KMS-11 (cell line): Measurements from ENCODE around the gene RCBTB1.

Experiments used
- H2AFZ ChIP-seq: fragments of 200-600 bp; sonication (generic); 2 replicates; pipeline ENCODE4 v1.6.1; 2016; ENCODE audit warnings: antibody characterized with exemption, mixed run types, low read depth
- H3K27ac ChIP-seq: fragments of 200-600 bp; sonication (generic); 2 replicates; pipeline ENCODE4 v1.6.1; 2016; ENCODE audit warnings: mild to moderate bottlenecking, mixed run types
- H3K27me3 ChIP-seq: fragments of 200-600 bp; sonication (generic); 2 replicates; pipeline ENCODE4 v1.6.1; 2017; ENCODE audit warnings: mild to moderate bottlenecking, low read depth, mixed run types, moderate library complexity; ENCODE audit not compliant: insufficient read depth
- H3K36me3 ChIP-seq: fragments of 200-600 bp; sonication (generic); 2 replicates; pipeline ENCODE4 v1.6.1; 2017; ENCODE audit warnings: mild to moderate bottlenecking, mixed run types; ENCODE audit not compliant: insufficient read depth
- H3K4me1 ChIP-seq: fragments of 200-600 bp; sonication (generic); 2 replicates; pipeline ENCODE4 v1.6.1; 2016; ENCODE audit warnings: mild to moderate bottlenecking, low read depth, mixed run types; ENCODE audit not compliant: poor library complexity, severe bottlenecking
- H3K4me2 ChIP-seq: fragments of 200-600 bp; sonication (generic); 2 replicates; pipeline ENCODE4 v1.7.0; 2016; ENCODE audit warnings: mild to moderate bottlenecking, mixed run types
- H3K4me3 ChIP-seq: fragments of 200-600 bp; sonication (generic); IDR thresholded peaks from 2 replicates; pipeline ENCODE4 v1.6.1; 2017; ENCODE audit warnings: low read depth, low read length, mixed read lengths; ENCODE audit not compliant: insufficient read depth
- H3K79me2 ChIP-seq: fragments of 200-600 bp; sonication (generic); 2 replicates; pipeline ENCODE4 v1.6.1; 2016; ENCODE audit warnings: low read depth, mixed run types; ENCODE audit not compliant: insufficient read depth
- H3K9ac ChIP-seq: fragments of 200-600 bp; sonication (generic); 2 replicates; pipeline ENCODE4 v1.6.1; 2016; ENCODE audit warnings: mild to moderate bottlenecking, mixed run types
- H4K20me1 ChIP-seq: fragments of 200-600 bp; sonication (generic); 2 replicates; pipeline ENCODE4 v1.6.1; 2016; ENCODE audit warnings: mild to moderate bottlenecking, mixed run types; ENCODE audit not compliant: insufficient read depth
- CTCF ChIP-seq: fragments of 200-600 bp; sonication (generic); conservative IDR thresholded peaks from 2 replicates; pipeline ENCODE4 v1.6.1; 2017; ENCODE audit warnings: low read depth, mild to moderate bottlenecking, antibody characterized with exemption, low read length, moderate library complexity, mixed read lengths

RCBTB1 gene

DNA sequence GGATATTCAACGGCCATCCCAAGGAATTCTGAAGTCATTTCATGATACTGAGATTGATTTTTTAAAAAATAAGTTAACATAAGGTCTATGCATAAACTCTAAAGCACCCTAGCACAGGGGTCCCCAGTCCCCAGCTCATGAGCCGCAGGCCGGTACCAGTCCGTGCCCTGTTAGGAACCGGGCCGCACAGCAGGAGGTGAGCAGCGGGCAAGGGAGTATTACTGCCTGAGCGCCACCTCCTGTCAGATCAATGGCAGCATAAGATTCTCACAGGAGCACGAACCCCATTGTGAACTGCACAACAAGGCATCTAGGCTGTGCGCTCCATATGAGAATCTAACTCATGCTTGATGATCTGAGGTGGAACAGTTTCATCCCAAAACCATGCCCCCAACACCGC, 31.0 kb downstream of the RCBTB1 start:
- Histone ChIP-seq H3K4me3 (no peak overlapping the region), H3K9ac (no peak overlapping the region), H3K27me3 (no peaks in the 10 kb centered on the region), H2AFZ (no peak overlapping the region), H3K79me2 (no peaks in the 10 kb centered on the region), H3K4me2 (no peak overlapping the region), H4K20me1 (no peaks in the 10 kb centered on the region), H3K4me1 (no peaks in the 10 kb centered on the region), H3K36me3 (no peaks in the 10 kb centered on the region), H3K27ac (no peak overlapping the region)
- TF ChIP-seq CTCF, result no peak

DNA sequence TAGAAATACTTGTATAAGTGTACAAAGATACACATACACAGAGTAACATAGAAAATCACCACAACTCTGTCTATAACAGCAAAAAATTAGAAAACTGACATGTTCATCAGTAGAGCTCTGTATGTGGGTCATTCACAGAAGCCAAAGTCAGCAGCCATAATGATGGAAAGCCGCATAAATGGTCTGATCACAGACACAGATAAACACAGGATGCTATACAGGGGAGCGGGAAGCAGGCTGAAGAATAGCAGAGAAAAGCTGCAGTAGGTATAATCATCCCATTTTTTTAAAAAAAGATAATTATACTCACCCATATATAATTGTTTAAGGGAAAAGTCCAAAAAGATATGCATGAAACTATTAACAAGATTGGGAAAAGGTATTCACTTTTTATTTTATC, 31.5 kb downstream of the RCBTB1 start:
- Histone ChIP-seq H3K36me3 (no peaks in the 10 kb centered on the region), H3K27me3 (no peaks in the 10 kb centered on the region), H3K27ac (no peak overlapping the region), H3K79me2 (no peaks in the 10 kb centered on the region), H3K4me1 (no peaks in the 10 kb centered on the region), H3K9ac (no peak overlapping the region), H3K4me3 (no peak overlapping the region), H2AFZ (no peak overlapping the region), H3K4me2 (no peak overlapping the region), H4K20me1 (no peaks in the 10 kb centered on the region)
- no peak for TF ChIP-seq CTCF

DNA sequence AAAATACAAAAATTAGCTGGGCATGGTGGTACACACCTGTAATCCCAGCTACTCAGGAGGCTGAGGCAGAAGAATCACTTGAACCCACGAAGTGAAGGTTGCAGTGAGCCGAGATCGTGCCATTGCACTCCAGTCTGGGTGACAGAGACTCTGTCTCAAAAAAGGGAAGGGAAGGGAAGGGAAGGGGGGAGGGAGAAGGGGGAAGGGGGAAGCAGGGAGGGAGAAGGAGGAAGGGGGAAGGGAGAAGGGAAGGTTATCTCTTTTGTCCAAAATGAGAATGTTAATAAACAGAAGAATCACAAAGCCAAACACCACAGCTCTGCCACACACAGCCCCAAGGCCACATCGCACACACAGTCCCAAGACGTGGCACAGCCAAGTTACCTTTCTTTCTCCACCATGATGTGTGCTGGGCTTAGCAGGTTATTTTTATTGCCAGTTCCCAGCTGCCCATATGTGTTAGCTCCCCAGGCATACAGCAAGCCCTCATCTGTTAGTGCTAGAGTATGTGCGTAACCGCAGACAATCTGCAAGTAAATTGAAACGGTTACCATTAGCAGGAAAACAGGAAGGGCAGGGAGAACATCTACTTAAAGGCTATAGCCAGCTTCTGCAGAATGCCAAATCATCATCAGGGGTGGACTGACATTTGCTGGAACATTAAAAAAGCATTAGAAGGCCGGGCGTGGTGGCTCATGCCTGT, 34.3 kb downstream of the RCBTB1 start:
- no peak for TF ChIP-seq CTCF
- Histone ChIP-seq H3K4me3 (no peak overlapping the region), H3K27ac (no peak overlapping the region), H4K20me1 (no peaks in the 10 kb centered on the region), H3K79me2 (no peaks in the 10 kb centered on the region), H3K27me3 (no peaks in the 10 kb centered on the region), H3K36me3 (no peaks in the 10 kb centered on the region), H3K9ac (no peak overlapping the region), H2AFZ (no peak overlapping the region), H3K4me1 (no peaks in the 10 kb centered on the region), H3K4me2 (no peak overlapping the region)

DNA sequence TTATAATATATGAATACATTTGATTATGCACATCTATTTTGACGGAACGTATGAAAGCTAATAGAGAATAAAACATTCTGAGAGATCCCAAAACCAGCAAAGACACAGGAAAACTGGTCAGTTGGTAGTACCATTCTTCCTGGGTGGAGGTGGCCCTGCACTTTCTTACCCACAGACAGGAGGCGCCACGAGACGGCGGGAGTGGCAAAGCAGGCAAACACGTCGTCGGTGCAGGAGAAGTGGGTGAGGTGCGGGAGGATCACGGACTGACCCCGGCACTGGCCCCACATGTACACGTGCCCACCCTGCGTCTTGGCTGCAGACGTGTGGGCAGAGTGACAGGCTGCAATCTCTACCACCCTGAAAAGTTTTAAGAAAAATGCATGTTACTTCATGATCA, 36.1 kb downstream of the RCBTB1 start:
- H3K9ac ChIP-seq, result no peak overlapping the region
- H3K36me3 ChIP-seq, result no peaks in the 10 kb centered on the region
- no peak overlapping the region for H3K27ac ChIP-seq
- no peaks in the 10 kb centered on the region for H3K4me1 ChIP-seq
- H4K20me1 ChIP-seq, result no peaks in the 10 kb centered on the region
- H3K4me2 ChIP-seq, result no peak overlapping the region
- no peak overlapping the region for H2AFZ ChIP-seq
- no peaks in the 10 kb centered on the region for H3K27me3 ChIP-seq
- no peaks in the 10 kb centered on the region for H3K79me2 ChIP-seq
- no peak for TF ChIP-seq CTCF
- H3K4me3 ChIP-seq, result no peak overlapping the region
